Parathyroid adenoma (tissue), 2 donors: Measurements from ENCODE around the gene ZNF865.
A peak's percentile ranks its signal among the peaks of the same experiment; 100 is the strongest.

ENCODE experiments used
- H2AFZ ChIP-seq: fragments of 300-600 bp; sonication (generic); one replicate; pipeline ENCODE4 v1.7.0; 2017; ENCODE audit warnings: antibody characterized with exemption, mild to moderate bottlenecking
- H3K27ac ChIP-seq: fragments of 300-600 bp; sonication (generic); one replicate; pipeline ENCODE4 v1.7.0; 2017
- H3K27me3 ChIP-seq: fragments of 300-600 bp; sonication (generic); one replicate; pipeline ENCODE4 v1.7.0; 2017; ENCODE audit warnings: low read length; ENCODE audit not compliant: control insufficient read depth, insufficient read depth
- H3K36me3 ChIP-seq: fragments of 300-600 bp; sonication (generic); one replicate; pipeline ENCODE4 v1.7.0; 2017; ENCODE audit warnings: low read length; ENCODE audit not compliant: control insufficient read depth, insufficient read depth
- H3K4me1 ChIP-seq: fragments of 300-600 bp; sonication (generic); one replicate; pipeline ENCODE4 v1.7.0; 2017; ENCODE audit warnings: control low read depth
- H3K4me2 ChIP-seq: fragments of 300-600 bp; sonication (generic); one replicate; pipeline ENCODE4 v1.7.0; 2017; ENCODE audit warnings: low read length
- H3K4me3 ChIP-seq: fragments of 300-600 bp; sonication (generic); one replicate; pipeline ENCODE4 v1.7.0; 2017; ENCODE audit warnings: low read depth, low read length
- H3K79me2 ChIP-seq: fragments of 300-600 bp; sonication (generic); one replicate; pipeline ENCODE4 v1.7.0; 2017; ENCODE audit warnings: control low read depth
- H3K9ac ChIP-seq: fragments of 300-600 bp; sonication (generic); one replicate; pipeline ENCODE4 v1.7.0; 2017; ENCODE audit warnings: mild to moderate bottlenecking
- H3K9me3 ChIP-seq: fragments of 300-600 bp; sonication (generic); one replicate; pipeline ENCODE4 v1.7.0; 2017; ENCODE audit warnings: low read length; ENCODE audit not compliant: control insufficient read depth
- TF ChIP-seq, protein P1 (sequence below): fragments of 300-600 bp; sonication (generic); IDR thresholded peaks from one replicate; pipeline ENCODE4 v1.7.0; 2017; ENCODE audit warnings: antibody characterized with exemption, mild to moderate bottlenecking
- donor health status: primary hyperparathyroidism.

Gene ZNF865

DNA sequence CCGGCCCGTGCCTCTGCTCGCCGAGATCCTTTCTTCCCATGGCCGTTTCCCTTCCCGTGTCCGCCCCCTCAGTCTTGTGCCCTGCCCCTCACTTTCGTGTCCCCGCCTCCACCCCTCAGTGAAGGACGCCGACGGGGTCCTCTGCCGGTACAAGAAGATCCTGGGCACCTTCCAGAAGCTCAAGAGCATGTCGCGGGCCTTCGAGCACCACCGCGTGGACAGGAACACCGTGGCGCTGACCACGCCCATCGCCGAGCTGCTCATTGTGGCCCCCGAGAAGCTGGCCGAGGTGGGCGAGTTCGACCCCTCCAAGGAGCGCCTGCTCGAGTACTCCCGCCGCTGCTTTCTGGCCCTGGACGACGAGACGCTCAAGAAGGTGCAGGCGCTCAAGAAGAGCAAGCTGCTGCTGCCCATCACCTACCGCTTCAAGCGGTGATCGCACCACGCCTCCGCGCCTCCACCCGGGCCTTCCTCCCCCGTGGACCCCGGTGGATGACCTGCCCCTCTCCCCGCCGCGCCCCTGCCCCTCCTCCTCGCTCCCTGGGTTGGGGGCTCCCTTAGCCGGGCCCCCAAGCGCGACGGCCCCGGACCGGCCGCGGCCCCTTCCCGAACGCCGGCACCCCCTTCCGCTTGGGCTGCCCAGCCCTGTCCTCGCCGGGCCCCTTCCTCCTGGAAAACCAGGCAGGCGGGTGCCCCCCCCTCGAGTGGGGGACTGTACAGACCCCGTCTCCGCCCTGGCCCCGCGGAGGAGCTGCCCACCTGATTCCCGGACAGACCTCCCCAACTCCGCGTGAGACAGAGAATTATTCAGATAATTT lies 47.1 kb downstream of the ZNF865 start:
- no peaks in the 10 kb centered on the region for H3K36me3 ChIP-seq
- no peaks in the 10 kb centered on the region for H3K9me3 ChIP-seq
- H3K4me1 ChIP-seq, result peaks cover 20% of the 10 kb centered on the region
- no peak overlapping the region for H3K4me2 ChIP-seq
- TF ChIP-seq, protein P1, sequence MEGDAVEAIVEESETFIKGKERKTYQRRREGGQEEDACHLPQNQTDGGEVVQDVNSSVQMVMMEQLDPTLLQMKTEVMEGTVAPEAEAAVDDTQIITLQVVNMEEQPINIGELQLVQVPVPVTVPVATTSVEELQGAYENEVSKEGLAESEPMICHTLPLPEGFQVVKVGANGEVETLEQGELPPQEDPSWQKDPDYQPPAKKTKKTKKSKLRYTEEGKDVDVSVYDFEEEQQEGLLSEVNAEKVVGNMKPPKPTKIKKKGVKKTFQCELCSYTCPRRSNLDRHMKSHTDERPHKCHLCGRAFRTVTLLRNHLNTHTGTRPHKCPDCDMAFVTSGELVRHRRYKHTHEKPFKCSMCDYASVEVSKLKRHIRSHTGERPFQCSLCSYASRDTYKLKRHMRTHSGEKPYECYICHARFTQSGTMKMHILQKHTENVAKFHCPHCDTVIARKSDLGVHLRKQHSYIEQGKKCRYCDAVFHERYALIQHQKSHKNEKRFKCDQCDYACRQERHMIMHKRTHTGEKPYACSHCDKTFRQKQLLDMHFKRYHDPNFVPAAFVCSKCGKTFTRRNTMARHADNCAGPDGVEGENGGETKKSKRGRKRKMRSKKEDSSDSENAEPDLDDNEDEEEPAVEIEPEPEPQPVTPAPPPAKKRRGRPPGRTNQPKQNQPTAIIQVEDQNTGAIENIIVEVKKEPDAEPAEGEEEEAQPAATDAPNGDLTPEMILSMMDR, result no peak
- no peak overlapping the region for H3K27ac ChIP-seq
- no peak overlapping the region for H3K9ac ChIP-seq
- H2AFZ ChIP-seq, result no peak overlapping the region
- H3K27me3 ChIP-seq, result no peaks in the 10 kb centered on the region
- peaks cover 24% of the 10 kb centered on the region for H3K79me2 ChIP-seq
- no peak overlapping the region for H3K4me3 ChIP-seq

DNA sequence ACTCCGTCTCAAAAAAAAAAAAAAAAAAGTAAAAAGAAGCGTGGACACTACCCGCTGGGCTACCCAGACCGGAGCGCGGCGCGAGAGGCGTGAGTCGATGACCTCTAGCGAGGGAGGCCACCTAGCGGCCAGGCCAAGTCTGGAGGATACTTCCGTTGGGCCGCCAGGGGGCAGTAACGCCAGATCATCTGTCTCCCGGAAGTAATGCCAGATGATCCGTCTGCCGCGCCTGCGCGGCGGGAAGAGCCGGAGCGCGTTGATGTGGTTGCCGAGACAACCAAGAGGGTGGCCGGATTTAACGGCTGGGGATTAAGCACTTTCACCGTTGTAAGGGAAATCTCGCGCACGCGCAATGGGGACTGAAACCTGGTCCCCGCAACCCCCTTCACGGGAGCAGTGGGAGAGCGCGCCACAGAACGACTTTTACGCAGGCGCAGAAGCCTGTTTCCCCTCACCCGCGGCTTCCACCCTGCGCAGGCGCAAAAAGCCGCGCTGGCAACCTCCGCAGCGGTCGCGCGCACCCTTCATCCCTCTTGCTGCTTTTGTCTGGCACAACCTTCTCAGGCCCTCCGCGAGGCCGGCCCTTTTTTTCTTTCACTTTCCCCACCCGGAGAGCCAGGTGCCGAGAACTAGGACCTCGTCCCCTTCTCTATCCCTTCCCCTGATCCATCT lies 48.3 kb downstream of the ZNF865 start:
- H3K27ac ChIP-seq, result peak overlapping the region; percentile 97
- H3K9me3 ChIP-seq, result no peaks in the 10 kb centered on the region
- peak overlapping the region; percentile 100 for H3K4me3 ChIP-seq
- H3K4me1 ChIP-seq, result peaks cover 23% of the 10 kb centered on the region
- no peaks in the 10 kb centered on the region for H3K36me3 ChIP-seq
- TF ChIP-seq, protein P1, result peak; percentile 99
- H3K27me3 ChIP-seq, result no peaks in the 10 kb centered on the region
- H3K4me2 ChIP-seq, result peak overlapping the region; percentile 99
- H2AFZ ChIP-seq, result peak overlapping the region; percentile 44
- H3K9ac ChIP-seq, result peak overlapping the region; percentile 46
- H3K79me2 ChIP-seq, result peaks cover 36% of the 10 kb centered on the region

DNA sequence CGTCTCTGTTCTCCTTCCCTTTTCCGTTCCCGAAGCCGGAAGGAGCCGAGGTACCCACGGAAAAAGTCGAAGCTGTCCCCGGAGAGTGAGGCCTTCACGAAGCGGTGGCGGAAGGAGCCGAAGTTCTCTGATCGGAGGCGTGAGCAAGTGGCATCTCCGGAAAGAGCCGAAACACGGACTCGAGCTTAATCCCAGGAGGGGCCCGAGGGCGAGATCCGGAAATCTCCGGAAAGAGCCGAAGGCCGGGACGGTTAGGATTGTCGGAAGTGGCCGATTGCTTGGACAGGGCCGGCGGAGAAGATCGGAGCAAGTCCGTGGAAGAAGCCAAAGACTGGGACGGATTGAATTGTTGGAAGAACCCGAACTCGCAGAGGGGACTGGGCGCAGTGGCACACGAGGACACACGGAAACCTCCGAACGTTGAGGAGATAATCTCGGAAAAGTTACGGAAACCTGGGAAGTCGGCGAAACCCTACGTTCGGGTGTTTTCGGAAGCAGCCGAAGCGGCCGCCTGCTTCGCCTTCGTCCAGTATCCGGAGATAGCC lies 48.9 kb downstream of the ZNF865 start:
- H3K4me3 ChIP-seq, result peak overlapping the region; percentile 100
- H3K27ac ChIP-seq, result peak overlapping the region; percentile 97
- no peaks in the 10 kb centered on the region for H3K27me3 ChIP-seq
- peak overlapping the region; percentile 44 for H2AFZ ChIP-seq
- no peaks in the 10 kb centered on the region for H3K36me3 ChIP-seq
- H3K79me2 ChIP-seq, result peaks cover 42% of the 10 kb centered on the region
- H3K4me2 ChIP-seq, result peak overlapping the region; percentile 99
- TF ChIP-seq, protein P1, result no peak
- H3K9ac ChIP-seq, result peak overlapping the region; percentile 46
- H3K9me3 ChIP-seq, result no peaks in the 10 kb centered on the region
- peaks cover 23% of the 10 kb centered on the region for H3K4me1 ChIP-seq

DNA sequence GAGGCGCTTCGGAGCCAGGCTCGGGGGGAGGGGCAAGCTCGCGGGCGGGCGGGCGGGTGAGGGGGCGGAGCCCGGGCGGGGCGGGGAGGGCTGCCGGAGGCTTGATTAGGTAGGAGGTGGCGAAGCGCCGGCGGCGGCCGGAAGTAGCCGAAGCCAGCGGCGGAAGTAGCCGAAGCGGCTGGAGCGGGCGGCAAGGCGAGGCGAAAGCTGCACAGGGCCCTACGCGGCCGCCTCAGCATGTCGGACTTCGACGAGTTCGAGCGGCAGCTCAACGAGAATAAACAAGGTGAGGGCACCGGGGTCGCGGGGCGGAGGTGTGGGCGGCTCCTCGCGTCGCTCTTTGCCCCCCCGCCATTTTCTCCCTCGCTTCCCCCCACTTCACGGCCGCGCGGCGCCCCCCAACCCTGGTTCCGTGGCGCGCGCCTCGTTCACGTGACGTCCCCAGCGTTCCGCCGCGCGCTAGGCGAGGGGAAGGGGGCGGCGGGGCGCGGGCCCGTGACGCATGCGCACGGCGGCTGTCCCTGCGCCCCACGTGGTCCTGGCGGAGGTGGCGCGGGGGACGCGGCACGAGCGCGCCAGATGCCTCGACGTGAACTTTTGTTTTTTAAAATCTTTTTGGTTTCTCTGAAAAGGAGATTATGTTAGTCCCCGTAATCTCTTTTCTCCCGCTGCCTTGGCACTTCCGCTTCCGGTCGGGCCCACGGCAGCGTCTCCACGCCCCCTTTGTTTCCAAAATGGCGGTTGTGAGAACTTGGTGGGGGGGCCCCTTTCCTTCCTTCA lies 49.6 kb downstream of the ZNF865 start, which contains the start of gene U2AF2:
TSS of gene U2AF2 (plus strand) at position 168 of the 780 bp plus-strand sequence. CDS start at position 238, 70 bp downstream.
- no peaks in the 10 kb centered on the region for H3K27me3 ChIP-seq
- H3K4me1 ChIP-seq, result peaks cover 23% of the 10 kb centered on the region
- peak within 1 kb of the TSS; percentile 71 for H2AFZ ChIP-seq
- H3K9me3 ChIP-seq, result no peaks in the 10 kb centered on the region
- no peaks in the 10 kb centered on the region for H3K36me3 ChIP-seq
- peak within 1 kb of the TSS; percentile 97 for H3K27ac ChIP-seq
- peak within 1 kb of the TSS; percentile 94 for H3K9ac ChIP-seq
- peaks cover 49% of the 10 kb centered on the region for H3K79me2 ChIP-seq
- peak within 1 kb of the TSS; percentile 100 for H3K4me3 ChIP-seq
- TF ChIP-seq, protein P1, result no peak
- peak within 1 kb of the TSS; percentile 99 for H3K4me2 ChIP-seq
